PFSK-1 (cell line): Measurements from ENCODE around the gene LSM5.

ENCODE experiments used
- FOXP2 ChIP-seq: optimal IDR thresholded peaks from 2 replicates; pipeline ENCODE3; 2011; ENCODE audit warnings: borderline replicate concordance, control low read depth, inconsistent platforms; ENCODE audit not compliant: insufficient read depth; ENCODE audit errors: extremely low read length, extremely low read depth
- POLR2AphosphoS5 ChIP-seq: IDR thresholded peaks from 2 replicates; pipeline ENCODE4 v1.6.1; 2012; ENCODE audit warnings: low read depth, mild to moderate bottlenecking, control low read depth, low read length, moderate library complexity
- SIN3A ChIP-seq: IDR thresholded peaks from 2 replicates; pipeline ENCODE4 v1.6.1; 2012; ENCODE audit warnings: mild to moderate bottlenecking, low read length, moderate library complexity, borderline replicate concordance; ENCODE audit not compliant: insufficient read depth
- TAF1 ChIP-seq: IDR thresholded peaks from 2 replicates; pipeline ENCODE4 v1.6.1; 2012; ENCODE audit warnings: low read length, control low read depth, borderline replicate concordance; ENCODE audit not compliant: insufficient read depth
- TF ChIP-seq, protein P1 (sequence below), 2 experiments: IDR thresholded peaks; 2 replicates each; pipeline versions ENCODE4 v1.6.1 to v1.8.0; 2011 to 2012; ENCODE audit warnings: low read depth in 2 of 2, low read length in 2 of 2, control low read depth in 1 of 2, inconsistent platforms in 1 of 2, mild to moderate bottlenecking in 1 of 2, moderate library complexity in 1 of 2; ENCODE audit not compliant: insufficient read depth in 1 of 2

The LSM5 gene

DNA sequence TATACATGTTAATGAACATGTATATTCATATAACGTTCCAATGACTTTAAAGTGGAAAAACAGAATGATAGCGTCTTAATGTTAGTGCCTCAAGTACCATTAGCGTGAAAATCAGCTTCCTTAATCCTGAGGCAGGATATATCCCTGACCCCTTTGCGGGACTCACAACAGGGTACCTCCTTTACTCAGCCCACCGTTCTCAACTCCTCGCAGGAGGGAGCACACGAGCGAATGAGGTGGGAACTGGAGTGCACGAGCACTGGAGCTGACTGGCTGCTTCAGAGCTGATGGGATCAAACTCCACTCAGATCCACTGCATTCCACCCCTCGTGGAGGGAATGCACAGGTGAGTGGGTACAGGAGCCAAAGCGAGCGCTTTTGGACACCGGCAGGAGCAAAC, 41.2 kb upstream of the LSM5 start:
- TF ChIP-seq SIN3A, result no peak
- TF ChIP-seq FOXP2, result no peak
- TF ChIP-seq, protein P1, sequence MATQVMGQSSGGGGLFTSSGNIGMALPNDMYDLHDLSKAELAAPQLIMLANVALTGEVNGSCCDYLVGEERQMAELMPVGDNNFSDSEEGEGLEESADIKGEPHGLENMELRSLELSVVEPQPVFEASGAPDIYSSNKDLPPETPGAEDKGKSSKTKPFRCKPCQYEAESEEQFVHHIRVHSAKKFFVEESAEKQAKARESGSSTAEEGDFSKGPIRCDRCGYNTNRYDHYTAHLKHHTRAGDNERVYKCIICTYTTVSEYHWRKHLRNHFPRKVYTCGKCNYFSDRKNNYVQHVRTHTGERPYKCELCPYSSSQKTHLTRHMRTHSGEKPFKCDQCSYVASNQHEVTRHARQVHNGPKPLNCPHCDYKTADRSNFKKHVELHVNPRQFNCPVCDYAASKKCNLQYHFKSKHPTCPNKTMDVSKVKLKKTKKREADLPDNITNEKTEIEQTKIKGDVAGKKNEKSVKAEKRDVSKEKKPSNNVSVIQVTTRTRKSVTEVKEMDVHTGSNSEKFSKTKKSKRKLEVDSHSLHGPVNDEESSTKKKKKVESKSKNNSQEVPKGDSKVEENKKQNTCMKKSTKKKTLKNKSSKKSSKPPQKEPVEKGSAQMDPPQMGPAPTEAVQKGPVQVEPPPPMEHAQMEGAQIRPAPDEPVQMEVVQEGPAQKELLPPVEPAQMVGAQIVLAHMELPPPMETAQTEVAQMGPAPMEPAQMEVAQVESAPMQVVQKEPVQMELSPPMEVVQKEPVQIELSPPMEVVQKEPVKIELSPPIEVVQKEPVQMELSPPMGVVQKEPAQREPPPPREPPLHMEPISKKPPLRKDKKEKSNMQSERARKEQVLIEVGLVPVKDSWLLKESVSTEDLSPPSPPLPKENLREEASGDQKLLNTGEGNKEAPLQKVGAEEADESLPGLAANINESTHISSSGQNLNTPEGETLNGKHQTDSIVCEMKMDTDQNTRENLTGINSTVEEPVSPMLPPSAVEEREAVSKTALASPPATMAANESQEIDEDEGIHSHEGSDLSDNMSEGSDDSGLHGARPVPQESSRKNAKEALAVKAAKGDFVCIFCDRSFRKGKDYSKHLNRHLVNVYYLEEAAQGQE (IDR thresholded peaks at IDR 0.05; ENCODE audit: insufficient read depth in 1 of 2, low read depth in 2 of 2, low read length in 2 of 2), result no peak
- TF ChIP-seq POLR2AphosphoS5, result no peak
- no peak for TF ChIP-seq TAF1

DNA sequence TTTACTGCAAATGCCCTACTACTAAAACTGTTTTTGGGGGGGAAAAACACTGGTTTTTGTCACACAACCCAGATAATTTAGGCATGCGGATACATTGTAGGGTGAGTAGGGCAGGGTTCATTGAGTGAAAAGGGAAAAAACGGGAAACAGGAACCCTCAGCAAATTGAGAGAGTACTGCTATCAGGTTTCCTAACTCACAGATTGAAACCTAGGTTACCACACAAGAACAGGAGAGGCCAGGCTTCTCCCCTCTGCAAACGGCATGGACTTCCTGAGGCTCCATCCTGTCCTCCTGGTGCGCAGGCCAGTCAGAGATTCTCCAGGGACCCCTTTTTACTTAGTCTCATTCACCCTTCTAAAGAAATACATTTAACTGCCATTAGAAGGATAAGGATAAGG, 35.7 kb upstream of the LSM5 start:
- no peak for TF ChIP-seq SIN3A
- TF ChIP-seq TAF1, result no peak
- TF ChIP-seq, protein P1 (IDR thresholded peaks at IDR 0.05; ENCODE audit: insufficient read depth in 1 of 2, low read depth in 2 of 2, low read length in 2 of 2), result no peak
- no peak for TF ChIP-seq POLR2AphosphoS5
- no peak for TF ChIP-seq FOXP2

DNA sequence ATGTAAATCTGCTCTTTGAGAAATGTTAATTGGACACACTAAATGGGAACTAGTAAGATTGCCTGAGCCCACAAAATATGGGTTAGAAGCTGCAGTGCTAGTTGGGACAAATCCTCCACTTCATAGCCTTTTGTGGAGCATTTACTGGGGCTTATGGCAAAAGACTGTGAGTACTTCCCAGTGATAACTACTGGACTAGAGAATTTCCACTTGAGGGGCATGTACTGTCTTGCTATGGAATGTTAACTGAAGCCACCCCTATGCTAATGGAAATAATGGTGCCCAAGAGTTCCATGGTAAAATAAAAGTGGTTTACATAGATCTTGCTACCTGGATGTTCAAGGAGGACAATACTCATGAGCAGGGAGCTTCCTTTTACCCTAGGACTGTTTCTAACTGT, 34.5 kb upstream of the LSM5 start:
- TF ChIP-seq, protein P1 (IDR thresholded peaks at IDR 0.05; ENCODE audit: insufficient read depth in 1 of 2, low read depth in 2 of 2, low read length in 2 of 2), result no peak
- no peak for TF ChIP-seq TAF1
- TF ChIP-seq SIN3A, result no peak
- TF ChIP-seq FOXP2, result no peak
- TF ChIP-seq POLR2AphosphoS5, result no peak

DNA sequence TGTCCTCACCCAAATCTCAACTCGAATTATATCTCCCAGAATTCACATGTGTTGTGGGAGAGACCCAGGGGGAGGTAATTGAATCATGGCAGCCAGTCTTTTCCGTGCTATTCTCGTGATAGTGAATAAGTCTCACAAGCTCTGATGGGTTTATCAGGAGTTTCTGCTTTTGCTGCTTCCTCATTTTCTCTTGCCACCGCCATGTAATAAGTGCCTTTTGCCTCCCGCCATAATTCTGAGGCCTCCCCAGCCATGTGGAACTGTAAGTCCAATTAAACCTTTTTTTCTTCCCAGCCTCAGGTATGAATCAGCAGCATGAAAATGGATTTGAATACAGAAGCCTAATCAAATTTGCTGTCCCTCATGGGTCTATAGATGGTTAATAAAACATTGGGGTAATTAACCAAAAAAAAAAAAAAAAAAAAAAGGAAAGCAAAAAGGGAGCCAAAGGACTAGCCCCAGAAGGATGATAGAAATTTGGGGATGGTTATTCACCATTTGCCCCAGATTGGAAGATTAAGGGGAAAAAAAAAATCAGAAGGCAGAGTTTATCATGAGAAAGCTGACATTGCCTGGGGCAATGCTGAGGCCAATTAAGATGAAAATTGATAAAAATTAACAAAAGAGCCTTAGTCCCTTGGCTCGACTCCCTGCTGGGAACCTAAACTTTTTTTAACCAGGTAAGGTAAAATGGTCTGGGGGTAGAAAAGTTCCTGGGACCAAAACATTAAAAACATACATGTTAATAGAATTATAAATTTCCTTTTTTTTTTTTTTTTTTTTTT, 32.8 kb upstream of the LSM5 start:
- TF ChIP-seq POLR2AphosphoS5, result no peak

DNA sequence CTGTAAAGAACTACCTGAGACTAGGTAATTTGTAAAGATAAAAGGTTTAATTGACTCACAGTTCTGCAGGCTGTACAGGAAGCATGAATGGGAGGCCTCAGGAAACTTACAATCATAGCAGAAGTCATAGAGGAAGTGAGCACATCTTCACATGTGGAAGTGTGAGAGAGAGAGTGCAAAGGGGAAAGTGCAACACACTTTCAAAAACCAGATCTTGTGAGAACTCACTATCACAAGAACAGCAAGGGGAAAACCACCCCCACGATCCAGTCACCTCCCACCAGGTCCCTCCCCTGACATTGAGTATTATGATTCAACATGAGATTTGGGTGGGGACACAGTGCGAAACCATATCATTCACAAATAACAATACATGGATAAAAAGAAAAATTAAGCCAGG, 29.6 kb upstream of the LSM5 start:
- no peak for TF ChIP-seq POLR2AphosphoS5

DNA sequence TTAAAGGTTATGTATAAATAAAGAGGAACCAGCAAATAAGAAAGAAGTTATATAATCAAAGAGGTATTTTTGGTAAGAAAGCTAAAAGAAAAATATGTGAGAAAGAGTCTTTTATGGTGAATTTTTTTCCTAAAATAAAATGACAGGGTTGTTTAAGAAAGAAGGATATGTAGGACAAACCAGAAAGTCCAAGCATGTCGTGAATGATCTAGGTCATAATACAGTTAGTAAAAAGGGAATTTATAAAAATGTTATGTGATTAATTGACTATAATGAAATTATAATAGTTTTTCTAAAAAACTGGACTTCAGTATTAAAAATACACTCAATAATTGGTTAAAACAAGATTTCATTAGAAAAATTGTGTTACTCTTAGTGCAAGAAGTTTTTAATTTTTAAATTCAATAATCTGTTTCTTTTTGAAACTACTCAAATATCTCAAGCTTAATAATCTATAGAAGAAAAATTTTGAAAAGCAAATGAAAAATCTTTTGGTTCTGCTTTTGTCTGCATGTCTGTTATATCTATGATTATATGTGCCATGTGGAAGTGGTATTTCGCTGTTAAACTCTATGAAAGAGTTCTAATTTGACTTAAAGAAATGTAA, 28.5 kb upstream of the LSM5 start:
- TF ChIP-seq, protein P1 (IDR thresholded peaks at IDR 0.05; ENCODE audit: insufficient read depth in 1 of 2, low read depth in 2 of 2, low read length in 2 of 2), result no peak
- TF ChIP-seq FOXP2 (no peak), SIN3A (no peak), POLR2AphosphoS5 (no peak), TAF1 (no peak)
